CD4-positive, alpha-beta memory T cell (primary cell): ENCODE data around the gene TTLL5. TPM values are rescaled to one million over a fixed set of nuclear protein-coding genes. Genes with fewer than 3 reads are reported as not detected.

ENCODE experiments used
- CTCF ChIA-PET: fragments of 350-600 bp; sonication (Branson Sonifier 250); formaldehyde crosslinking; loops from one replicate; lab custom pipeline; 2021; ENCODE audit warnings: inconsistent platforms; ENCODE audit not compliant: partially characterized antibody; lab: Charles Lee
- POLR2A ChIA-PET: fragments of 350-600 bp; sonication (Branson Sonifier 250); formaldehyde crosslinking; loops from one replicate; lab custom pipeline; 2021; ENCODE audit not compliant: partially characterized antibody; lab: Charles Lee
- DNase-seq, 5 donors: peaks; one replicate each; pipeline versions ENCODE4 v3.0.0 to v3.0.0-alpha.2; 2020 to 2022; ENCODE audit warnings: mixed read lengths in 1 of 5
- H3K27ac ChIP-seq: one replicate; pipeline ENCODE4 v1.7.0; 2013; ENCODE audit warnings: low read depth, low read length
- H3K27me3 ChIP-seq: 2 replicates; pipeline ENCODE4 v1.7.0; 2013; ENCODE audit warnings: mild to moderate bottlenecking, low read length, moderate library complexity; ENCODE audit not compliant: insufficient read depth
- H3K36me3 ChIP-seq: 2 replicates; pipeline ENCODE4 v1.7.0; 2013; ENCODE audit warnings: mild to moderate bottlenecking, low read length, moderate library complexity; ENCODE audit not compliant: insufficient read depth
- H3K4me1 ChIP-seq: 2 replicates; pipeline ENCODE4 v1.7.0; 2013; ENCODE audit warnings: mild to moderate bottlenecking, low read length, moderate library complexity; ENCODE audit not compliant: insufficient read depth
- H3K4me3 ChIP-seq, 2 donors: one replicate each; pipeline ENCODE4 v1.7.0; 2013; ENCODE audit warnings: low read length in 2 of 2, mild to moderate bottlenecking in 1 of 2
- H3K9me3 ChIP-seq, 2 donors: one replicate each; pipeline ENCODE4 v1.7.0; 2013; ENCODE audit warnings: low read length in 2 of 2, control low read depth in 1 of 2; ENCODE audit not compliant: control insufficient read depth in 1 of 2
- H3K27ac Mint-ChIP-seq, 7 donors: one replicate each; pipeline ENCODE4 v1.8.0; 2020 to 2021; ENCODE audit warnings: mixed read lengths in 7 of 7, mild to moderate bottlenecking in 6 of 7, inconsistent platforms in 3 of 7, moderate library complexity in 3 of 7
- H3K27me3 Mint-ChIP-seq, 2 donors: one replicate each; pipeline ENCODE4 v1.8.0; 2020 to 2021; ENCODE audit warnings: mixed read lengths in 2 of 2
- H3K36me3 Mint-ChIP-seq, 2 donors: one replicate each; pipeline ENCODE4 v1.8.0; 2020 to 2021; ENCODE audit warnings: mixed read lengths in 2 of 2, inconsistent platforms in 1 of 2, mild to moderate bottlenecking in 1 of 2
- H3K4me1 Mint-ChIP-seq, 4 donors: one replicate each; pipeline ENCODE4 v1.8.0; 2020 to 2021; ENCODE audit warnings: mixed read lengths in 4 of 4, mild to moderate bottlenecking in 1 of 4
- H3K4me3 Mint-ChIP-seq, 8 donors: one replicate each; pipeline ENCODE4 v1.8.0; 2020 to 2021; ENCODE audit warnings: mixed read lengths in 8 of 8, mild to moderate bottlenecking in 7 of 8, moderate library complexity in 6 of 8, inconsistent platforms in 3 of 8
- H3K9me3 Mint-ChIP-seq, 8 donors: one replicate each; pipeline ENCODE4 v1.8.0; 2020 to 2021; ENCODE audit warnings: mixed read lengths in 8 of 8, mild to moderate bottlenecking in 5 of 8, inconsistent platforms in 3 of 8, moderate library complexity in 1 of 8
- intact Hi-C: fragments of 100-400 bp; cut with micrococcal nuclease; formaldehyde crosslinking; loops from one replicate; pipeline ENCODE4 v1.15.1; 2023
- polyA plus RNA-seq, 2 donors: library from polyadenylated mRNA; unstranded; fragments of 300-500 nt; fragmentation: Illumina TruSeq; gene quantifications; one replicate each; pipeline ENCODE4 v1.2.3, GENCODE V29; 2021
- total RNA-seq, 2 experiments: library from RNA; stranded (reverse); gene quantifications; one replicate each; pipeline ENCODE4 v1.2.3, GENCODE V29; 2021

The TTLL5 gene
- total and polyA plus RNA-seq, 4 experiments from 2014 or later, result 8.4 to 28.2 (median 20.5) TPM

- no peaks in the 10 kb centered on the region for H3K27me3 Mint-ChIP-seq
- H3K9me3 Mint-ChIP-seq, result peaks cover 0 to 31% (median 13%) of the 10 kb centered on the region in 8 donors
- Histone ChIP-seq H3K4me1 (no peaks in the 10 kb centered on the region), H3K27me3 (no peaks in the 10 kb centered on the region), H3K4me3 (no peak overlapping the region), H3K9me3 (no peaks in the 10 kb centered on the region), H3K27ac (no peak overlapping the region), H3K36me3 (peaks cover 5% of the 10 kb centered on the region)
- no peak for DNase-seq
- CTCF ChIA-PET, result interaction anchor here (1.5 kb wide), 1 partner anchor 11 kb away, joined by 6 read pairs; no protein-coding TSS in a partner anchor
- no peaks in the 10 kb centered on the region for H3K4me1 Mint-ChIP-seq
- POLR2A ChIA-PET, result no interaction called here
- no peak overlapping the region for H3K27ac Mint-ChIP-seq
- H3K36me3 Mint-ChIP-seq, result peaks cover 67 to 76% of the 10 kb centered on the region in 2 donors
- intact Hi-C loops, result no loop called here
- no peak overlapping the region for H3K4me3 Mint-ChIP-seq
These were observed 36.9 kb downstream of the TTLL5 start for GRCh38 chr14:75697918-75698317.

- H3K27me3 Mint-ChIP-seq, result no peaks in the 10 kb centered on the region
- no peak for DNase-seq
These were observed 38.3 kb downstream of the TTLL5 start for GRCh38 chr14:75699331-75699730.

GRCh38 chr14:75700295-75700694 is 39.2 kb downstream of the TTLL5 start:
- H3K27ac Mint-ChIP-seq, result peak overlapping the region in 1 of 7 donors; percentile 36
- no peak overlapping the region for H3K4me3 Mint-ChIP-seq
- Histone ChIP-seq H3K27me3 (no peaks in the 10 kb centered on the region), H3K4me3 (no peak overlapping the region), H3K9me3 (no peaks in the 10 kb centered on the region), H3K36me3 (peaks cover 5% of the 10 kb centered on the region), H3K4me1 (no peaks in the 10 kb centered on the region), H3K27ac (no peak overlapping the region)
- peaks cover 0 to 12% (median 2%) of the 10 kb centered on the region in 8 donors for H3K9me3 Mint-ChIP-seq
- no peak for DNase-seq
- no peaks in the 10 kb centered on the region for H3K4me1 Mint-ChIP-seq
- CTCF ChIA-PET, result interaction anchor here (1.2 kb wide), 1 partner anchor 9 kb away, joined by 7 read pairs; no protein-coding TSS in a partner anchor
- no peaks in the 10 kb centered on the region for H3K27me3 Mint-ChIP-seq
- intact Hi-C loops, result no loop called here
- peaks cover 57 to 62% of the 10 kb centered on the region in 2 donors for H3K36me3 Mint-ChIP-seq
- POLR2A ChIA-PET, result no interaction called here

More at GRCh38 chr14:75699331-75699730, 38.3 kb downstream of the TTLL5 start:
- no peaks in the 10 kb centered on the region for H3K4me1 ChIP-seq
- H3K27ac Mint-ChIP-seq, result peak overlapping the region in 2 of 7 donors; percentile 11 to 48
- no peak overlapping the region for H3K4me3 ChIP-seq
- H3K27me3 ChIP-seq, result no peaks in the 10 kb centered on the region
- H3K9me3 Mint-ChIP-seq, result peaks cover 0 to 21% (median 9%) of the 10 kb centered on the region in 8 donors
- peaks cover 60 to 64% of the 10 kb centered on the region in 2 donors for H3K36me3 Mint-ChIP-seq
- H3K4me1 Mint-ChIP-seq, result no peaks in the 10 kb centered on the region
- no peak overlapping the region for H3K27ac ChIP-seq
- intact Hi-C loops, result no loop called here
- ChIA-PET CTCF (interaction anchor here (1.2 kb wide), 1 partner anchor 10 kb away, joined by 7 read pairs; no protein-coding TSS in a partner anchor), POLR2A (no interaction called here)
- no peak overlapping the region for H3K4me3 Mint-ChIP-seq
- H3K9me3 ChIP-seq, result no peaks in the 10 kb centered on the region
- H3K36me3 ChIP-seq, result peaks cover 5% of the 10 kb centered on the region

- Mint-ChIP-seq H3K27ac (peak overlapping the region in 1 of 7 donors; percentile 62), H3K27me3 (no peaks in the 10 kb centered on the region), H3K36me3 (peaks cover 52 to 54% of the 10 kb centered on the region in 2 donors), H3K4me3 (no peak overlapping the region), H3K9me3 (no peaks in the 10 kb centered on the region), H3K4me1 (no peaks in the 10 kb centered on the region)
- CTCF ChIA-PET, result interaction anchor here (1.5 to 1.8 kb wide), 2 partner anchors 277 to 280 kb away, joined by 4 to 8 read pairs; partner anchors contain the start of gene TGFB3
- no peak for DNase-seq
- H3K27ac ChIP-seq, result no peak overlapping the region
- no peak overlapping the region for H3K4me3 ChIP-seq
- POLR2A ChIA-PET, result no interaction called here
- no peaks in the 10 kb centered on the region for H3K4me1 ChIP-seq
- peaks cover 5% of the 10 kb centered on the region for H3K36me3 ChIP-seq
- no peaks in the 10 kb centered on the region for H3K27me3 ChIP-seq
- H3K9me3 ChIP-seq, result no peaks in the 10 kb centered on the region
- intact Hi-C loops, result no loop called here
These were observed 41.1 kb downstream of the TTLL5 start for GRCh38 chr14:75702122-75702521.

- intact Hi-C loops, result no loop called here
- no peak overlapping the region for H3K27ac Mint-ChIP-seq
- POLR2A ChIA-PET, result no interaction called here
- Histone ChIP-seq H3K27me3 (no peaks in the 10 kb centered on the region), H3K36me3 (peaks cover 5% of the 10 kb centered on the region), H3K27ac (no peak overlapping the region), H3K9me3 (no peaks in the 10 kb centered on the region), H3K4me3 (no peak overlapping the region), H3K4me1 (no peaks in the 10 kb centered on the region)
- H3K36me3 Mint-ChIP-seq, result peaks cover 49 to 58% of the 10 kb centered on the region in 2 donors
- CTCF ChIA-PET, result interaction anchor here (1.5 to 1.8 kb wide), 2 partner anchors 276 to 280 kb away, joined by 4 to 8 read pairs; partner anchors contain the start of gene TGFB3
- DNase-seq, result no peak
- no peaks in the 10 kb centered on the region for H3K27me3 Mint-ChIP-seq
- H3K4me1 Mint-ChIP-seq, result no peaks in the 10 kb centered on the region
- H3K4me3 Mint-ChIP-seq, result no peak overlapping the region
- no peaks in the 10 kb centered on the region for H3K9me3 Mint-ChIP-seq
These were observed 41.7 kb downstream of the TTLL5 start for GRCh38 chr14:75702616-75703261.

- Mint-ChIP-seq H3K4me1 (no peaks in the 10 kb centered on the region), H3K27me3 (no peaks in the 10 kb centered on the region), H3K36me3 (peaks cover 48 to 55% of the 10 kb centered on the region in 2 donors), H3K4me3 (no peak overlapping the region), H3K9me3 (no peaks in the 10 kb centered on the region), H3K27ac (no peak overlapping the region)
- no peak for DNase-seq
- Histone ChIP-seq H3K4me3 (no peak overlapping the region), H3K27ac (no peak overlapping the region), H3K27me3 (no peaks in the 10 kb centered on the region), H3K9me3 (no peaks in the 10 kb centered on the region), H3K4me1 (no peaks in the 10 kb centered on the region), H3K36me3 (peaks cover 5% of the 10 kb centered on the region)
- ChIA-PET POLR2A (no interaction called here), CTCF (no interaction called here)
- intact Hi-C loops, result no loop called here
These were observed 42.4 kb downstream of the TTLL5 start for GRCh38 chr14:75703467-75703866.

GRCh38 chr14:75705014-75705413 is 44.0 kb downstream of the TTLL5 start:
- Histone ChIP-seq H3K27ac (no peak overlapping the region), H3K36me3 (peaks cover 5% of the 10 kb centered on the region), H3K9me3 (no peaks in the 10 kb centered on the region), H3K4me3 (no peak overlapping the region), H3K27me3 (no peaks in the 10 kb centered on the region), H3K4me1 (no peaks in the 10 kb centered on the region)
- Mint-ChIP-seq H3K9me3 (no peaks in the 10 kb centered on the region), H3K4me3 (no peak overlapping the region), H3K27ac (no peak overlapping the region), H3K36me3 (peaks cover 42 to 51% of the 10 kb centered on the region in 2 donors), H3K4me1 (no peaks in the 10 kb centered on the region), H3K27me3 (no peaks in the 10 kb centered on the region)
- intact Hi-C loops, result loop anchor here (5.0 kb wide), 2 partner anchors 647 to 942 kb away; no protein-coding TSS in a partner anchor
- DNase-seq, result no peak
- CTCF ChIA-PET, result interaction anchor here (1.2 to 1.6 kb wide), 2 partner anchors 50 to 277 kb away, joined by 3 read pairs; partner anchors contain the start of gene TGFB3
- POLR2A ChIA-PET, result no interaction called here
